ENCODE measurements around the gene EXOC4.

DNA sequence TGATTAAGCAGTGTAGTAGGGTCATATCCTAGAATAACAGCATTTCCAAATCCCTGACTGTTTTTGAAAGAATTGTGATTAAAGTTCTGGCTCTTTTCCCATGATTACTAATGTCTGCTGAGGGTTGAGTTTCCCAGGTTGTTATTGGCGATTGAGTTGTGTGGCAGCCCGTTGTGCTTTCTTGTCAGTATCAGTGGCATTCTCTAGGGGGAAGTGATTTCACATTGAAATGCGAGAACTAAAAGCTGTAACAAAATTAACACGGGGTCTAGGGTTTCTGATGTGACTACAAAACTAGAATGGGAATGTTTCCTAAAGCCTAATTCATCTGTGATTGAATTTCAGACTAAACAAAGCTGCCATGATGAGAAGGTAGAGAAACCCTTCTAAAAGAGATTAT is 349.4 kb downstream of the EXOC4 start:
- TF ChIP-seq POLR2A (IDR thresholded peaks at IDR 0.05), result no peak
- TF ChIP-seq POLR2AphosphoS5 (IDR thresholded peaks at IDR 0.05), result no peak
- TF ChIP-seq, protein P1, sequence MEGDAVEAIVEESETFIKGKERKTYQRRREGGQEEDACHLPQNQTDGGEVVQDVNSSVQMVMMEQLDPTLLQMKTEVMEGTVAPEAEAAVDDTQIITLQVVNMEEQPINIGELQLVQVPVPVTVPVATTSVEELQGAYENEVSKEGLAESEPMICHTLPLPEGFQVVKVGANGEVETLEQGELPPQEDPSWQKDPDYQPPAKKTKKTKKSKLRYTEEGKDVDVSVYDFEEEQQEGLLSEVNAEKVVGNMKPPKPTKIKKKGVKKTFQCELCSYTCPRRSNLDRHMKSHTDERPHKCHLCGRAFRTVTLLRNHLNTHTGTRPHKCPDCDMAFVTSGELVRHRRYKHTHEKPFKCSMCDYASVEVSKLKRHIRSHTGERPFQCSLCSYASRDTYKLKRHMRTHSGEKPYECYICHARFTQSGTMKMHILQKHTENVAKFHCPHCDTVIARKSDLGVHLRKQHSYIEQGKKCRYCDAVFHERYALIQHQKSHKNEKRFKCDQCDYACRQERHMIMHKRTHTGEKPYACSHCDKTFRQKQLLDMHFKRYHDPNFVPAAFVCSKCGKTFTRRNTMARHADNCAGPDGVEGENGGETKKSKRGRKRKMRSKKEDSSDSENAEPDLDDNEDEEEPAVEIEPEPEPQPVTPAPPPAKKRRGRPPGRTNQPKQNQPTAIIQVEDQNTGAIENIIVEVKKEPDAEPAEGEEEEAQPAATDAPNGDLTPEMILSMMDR (IDR thresholded peaks at IDR 0.05), result no peak
